NB4 (cell line): ENCODE measurements around the gene GXYLT2.

Source experiments
- POLR2A ChIP-seq: IDR thresholded peaks from 2 replicates; pipeline ENCODE4 v1.6.1; 2011; ENCODE audit warnings: mild to moderate bottlenecking; ENCODE audit not compliant: insufficient read length; ENCODE audit errors: extremely low read depth
- TF ChIP-seq, protein P1 (sequence below): IDR thresholded peaks from one replicate; pipeline ENCODE4 v1.5.1; 2012; ENCODE audit warnings: low read depth, low read length
- TF ChIP-seq, protein P2 (sequence below): IDR thresholded peaks from 2 replicates; pipeline ENCODE4 v1.6.1; 2011; ENCODE audit warnings: low read depth, low read length

DNA sequence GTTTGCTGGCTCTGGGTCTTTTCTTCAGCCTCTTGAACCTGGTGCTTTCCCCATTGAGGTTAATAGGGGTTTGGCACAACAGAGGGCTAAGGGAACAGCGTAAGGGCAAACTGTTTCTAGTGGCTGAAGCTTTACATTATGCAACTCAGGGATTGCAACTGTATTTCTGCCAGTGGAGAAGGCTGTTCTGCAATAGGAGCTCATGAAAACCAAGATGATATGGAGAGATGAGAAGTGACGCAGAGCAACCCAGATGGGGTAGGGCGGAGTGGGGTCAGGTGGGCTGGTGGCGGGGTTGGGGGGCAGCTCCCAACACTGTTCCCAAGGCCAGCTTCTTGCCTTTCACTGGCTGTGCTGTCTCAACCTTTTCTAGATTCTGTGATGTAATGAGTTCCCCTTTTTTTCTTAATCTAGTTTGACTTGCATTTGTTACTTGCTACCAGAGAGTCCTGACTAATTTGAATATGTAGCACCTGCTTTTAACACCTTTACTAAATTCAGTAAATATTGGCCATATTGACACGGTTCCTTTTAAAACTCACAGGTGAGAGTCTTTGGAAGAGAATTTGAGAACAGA is 7.2 kb downstream of the GXYLT2 start:
- TF ChIP-seq, protein P1, sequence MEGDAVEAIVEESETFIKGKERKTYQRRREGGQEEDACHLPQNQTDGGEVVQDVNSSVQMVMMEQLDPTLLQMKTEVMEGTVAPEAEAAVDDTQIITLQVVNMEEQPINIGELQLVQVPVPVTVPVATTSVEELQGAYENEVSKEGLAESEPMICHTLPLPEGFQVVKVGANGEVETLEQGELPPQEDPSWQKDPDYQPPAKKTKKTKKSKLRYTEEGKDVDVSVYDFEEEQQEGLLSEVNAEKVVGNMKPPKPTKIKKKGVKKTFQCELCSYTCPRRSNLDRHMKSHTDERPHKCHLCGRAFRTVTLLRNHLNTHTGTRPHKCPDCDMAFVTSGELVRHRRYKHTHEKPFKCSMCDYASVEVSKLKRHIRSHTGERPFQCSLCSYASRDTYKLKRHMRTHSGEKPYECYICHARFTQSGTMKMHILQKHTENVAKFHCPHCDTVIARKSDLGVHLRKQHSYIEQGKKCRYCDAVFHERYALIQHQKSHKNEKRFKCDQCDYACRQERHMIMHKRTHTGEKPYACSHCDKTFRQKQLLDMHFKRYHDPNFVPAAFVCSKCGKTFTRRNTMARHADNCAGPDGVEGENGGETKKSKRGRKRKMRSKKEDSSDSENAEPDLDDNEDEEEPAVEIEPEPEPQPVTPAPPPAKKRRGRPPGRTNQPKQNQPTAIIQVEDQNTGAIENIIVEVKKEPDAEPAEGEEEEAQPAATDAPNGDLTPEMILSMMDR, result no peak
- no peak for TF ChIP-seq POLR2A
- TF ChIP-seq, protein P2, sequence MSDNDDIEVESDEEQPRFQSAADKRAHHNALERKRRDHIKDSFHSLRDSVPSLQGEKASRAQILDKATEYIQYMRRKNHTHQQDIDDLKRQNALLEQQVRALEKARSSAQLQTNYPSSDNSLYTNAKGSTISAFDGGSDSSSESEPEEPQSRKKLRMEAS, result no peak
